Activated CD4-positive, alpha-beta T cell treated with anti-CD3 and anti-CD28 coated beads, Interleukin-2, Interleukin-4, amounts not matched to agents 100 ng/mL and 50 ng/mL, durations not matched to agents 16 hours and 8 hours (primary cell): Measurements from ENCODE around the gene VCL.
"Not testable (repeated sequence)": the region's sequence is repeated elsewhere in the genome, so short reads cannot be mapped to it uniquely, and the experiment has no call there.

ENCODE experiments used
- DNase-seq: peaks from one replicate; pipeline ENCODE4 v3.0.0-alpha.2; 2020; ENCODE audit warnings: low spot score

The VCL gene

GRCh38 chr10:74006269-74006668 is 8.4 kb downstream of the VCL start:
- DNase-seq, result no peak

- DNase-seq, result no peak
Observed at GRCh38 chr10:74008212-74008731, 10.4 kb downstream of the VCL start.

GRCh38 chr10:74011017-74011416 is 13.1 kb downstream of the VCL start:
- no peak for DNase-seq

- no peak for DNase-seq
Observed at GRCh38 chr10:74011770-74012169, 13.9 kb downstream of the VCL start.

- DNase-seq, result no peak
Observed at GRCh38 chr10:74012480-74012879, 14.6 kb downstream of the VCL start.

GRCh38 chr10:74013004-74013403 is 15.1 kb downstream of the VCL start:
- no peak for DNase-seq

- not testable (repeated sequence) for DNase-seq
Observed at GRCh38 chr10:74014574-74014973, 16.7 kb downstream of the VCL start.

- no peak for DNase-seq
Observed at GRCh38 chr10:74018241-74018640, 20.3 kb downstream of the VCL start.

- DNase-seq, result peak; percentile 49
Observed at GRCh38 chr10:74021248-74022055, 23.5 kb downstream of the VCL start.

- peak; percentile 33 for DNase-seq
Observed at GRCh38 chr10:74022926-74023629, 25.2 kb downstream of the VCL start.

- no peak for DNase-seq
Observed at GRCh38 chr10:74024600-74024999, 26.7 kb downstream of the VCL start.

- no peak for DNase-seq
Observed at GRCh38 chr10:74025380-74025978, 27.6 kb downstream of the VCL start.

- no peak for DNase-seq
Observed at GRCh38 chr10:74026428-74027015, 28.6 kb downstream of the VCL start.

GRCh38 chr10:74027702-74028101 is 29.8 kb downstream of the VCL start:
- no peak for DNase-seq

- DNase-seq, result no peak
Observed at GRCh38 chr10:74029943-74030342, 32.0 kb downstream of the VCL start.

GRCh38 chr10:74032208-74032607 is 34.3 kb downstream of the VCL start:
- DNase-seq, result not testable (repeated sequence)

- no peak for DNase-seq
Observed at GRCh38 chr10:74032900-74033655, 35.2 kb downstream of the VCL start.

GRCh38 chr10:74033702-74034101 is 35.8 kb downstream of the VCL start:
- DNase-seq, result no peak

GRCh38 chr10:74034301-74034700 is 36.4 kb downstream of the VCL start:
- DNase-seq, result no peak

- no peak for DNase-seq
Observed at GRCh38 chr10:74035303-74035702, 37.4 kb downstream of the VCL start.

- no peak for DNase-seq
Observed at GRCh38 chr10:74036474-74036873, 38.6 kb downstream of the VCL start.
